Suppressor macrophage (primary cell): Measurements from ENCODE around the gene ZNF804A.

Source experiments
- DNase-seq, 4 experiments: peaks; one replicate each; pipeline ENCODE4 v3.0.0-alpha.2; 2020 to 2022

ZNF804A gene

GRCh38 chr2:184611361-184612085 lies 13.2 kb downstream of the ZNF804A start:
- DNase-seq = peak in 2 of 4 experiments; percentile 52 to 71

- peak in 2 of 4 experiments; percentile 14 to 24 for DNase-seq
Observed at GRCh38 chr2:184620367-184620766, 22.0 kb downstream of the ZNF804A start.

GRCh38 chr2:184624311-184624710 lies 26.0 kb downstream of the ZNF804A start:
- DNase-seq = no peak

DNA sequence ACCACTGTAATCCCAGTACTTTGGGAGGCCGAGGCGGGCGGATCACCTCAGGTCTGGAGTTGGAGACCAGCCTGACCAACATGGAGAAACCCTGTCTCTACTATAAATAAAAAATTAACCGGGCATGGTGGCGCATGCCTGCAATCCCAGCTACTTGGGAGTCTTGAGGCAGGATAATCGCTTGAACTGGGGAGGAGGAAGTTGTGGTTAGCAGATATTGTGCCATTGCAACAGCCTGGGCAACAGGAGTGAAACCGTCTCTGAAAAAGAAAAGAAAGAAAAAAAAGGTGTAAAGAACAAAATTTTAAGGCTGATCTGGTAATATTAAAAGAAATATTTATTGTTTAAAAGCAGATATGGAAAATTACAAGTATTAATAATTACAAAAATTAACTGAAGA lies 29.7 kb downstream of the ZNF804A start:
- peak; percentile 30 to 70 (median 58) for DNase-seq

DNA sequence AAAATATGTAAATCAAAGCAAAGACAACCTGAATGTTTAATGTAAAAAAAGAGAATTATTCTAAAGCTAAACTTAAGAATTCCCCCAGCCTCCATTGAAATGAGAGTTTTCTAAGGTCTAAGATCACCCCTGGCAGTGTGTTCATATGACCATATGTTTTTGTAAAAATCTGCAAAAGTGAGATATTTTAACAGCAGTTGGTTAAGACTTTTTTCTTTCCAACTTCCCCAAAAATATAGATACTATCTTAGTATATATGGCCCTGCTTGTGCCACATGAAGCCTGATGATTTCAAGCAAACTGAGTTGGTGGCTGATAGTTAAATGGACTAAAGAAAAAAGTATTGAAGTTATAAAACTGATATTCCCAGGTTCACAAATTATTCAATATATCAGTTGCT lies 35.4 kb downstream of the ZNF804A start:
- DNase-seq = peak in 2 of 4 experiments; percentile 9 to 33

DNA sequence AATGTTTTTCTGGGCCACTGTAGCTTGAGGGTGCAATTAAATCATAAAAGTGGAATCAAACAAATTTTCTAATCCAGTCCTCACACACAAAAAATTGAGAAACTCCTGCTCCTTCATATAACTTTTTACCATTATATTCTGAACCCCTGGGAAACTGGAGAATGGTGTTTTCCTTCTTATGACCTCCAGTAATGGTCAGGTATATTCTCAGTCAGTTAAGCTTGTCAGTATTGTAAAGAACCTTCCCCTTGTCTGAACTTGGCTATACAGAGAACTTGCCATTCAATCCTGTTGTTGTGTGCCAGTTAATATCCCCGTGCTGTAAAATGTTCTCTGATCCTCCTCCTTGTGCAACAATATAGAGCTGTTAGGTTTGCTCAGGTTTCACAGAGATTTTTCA lies 39.5 kb downstream of the ZNF804A start:
- DNase-seq = no peak

GRCh38 chr2:184644685-184645084 lies 46.4 kb downstream of the ZNF804A start:
- DNase-seq = no peak

- no peak for DNase-seq
Observed at GRCh38 chr2:184646177-184646576, 47.8 kb downstream of the ZNF804A start.

DNA sequence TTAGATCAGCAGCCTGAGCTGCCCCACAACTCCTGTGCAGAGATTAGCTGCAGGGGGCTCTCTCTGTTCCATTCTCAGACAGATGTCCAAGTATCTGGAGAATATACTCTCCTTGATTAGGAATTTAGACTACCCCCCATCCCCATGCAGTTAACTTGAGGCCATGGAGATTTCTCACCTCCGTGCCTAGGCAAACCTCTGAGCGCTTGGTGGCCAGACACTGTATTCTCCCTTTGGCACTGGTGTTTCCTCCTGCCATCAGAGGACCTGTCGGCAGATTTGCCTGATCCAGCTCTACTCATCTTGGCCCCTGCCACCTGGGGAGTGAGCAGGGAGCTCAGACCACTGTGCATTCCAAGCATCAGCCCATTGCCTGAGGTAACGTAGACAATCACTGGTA lies 48.3 kb downstream of the ZNF804A start:
- DNase-seq = no peak

GRCh38 chr2:184654945-184655344 lies 56.6 kb downstream of the ZNF804A start:
- no peak for DNase-seq

DNA sequence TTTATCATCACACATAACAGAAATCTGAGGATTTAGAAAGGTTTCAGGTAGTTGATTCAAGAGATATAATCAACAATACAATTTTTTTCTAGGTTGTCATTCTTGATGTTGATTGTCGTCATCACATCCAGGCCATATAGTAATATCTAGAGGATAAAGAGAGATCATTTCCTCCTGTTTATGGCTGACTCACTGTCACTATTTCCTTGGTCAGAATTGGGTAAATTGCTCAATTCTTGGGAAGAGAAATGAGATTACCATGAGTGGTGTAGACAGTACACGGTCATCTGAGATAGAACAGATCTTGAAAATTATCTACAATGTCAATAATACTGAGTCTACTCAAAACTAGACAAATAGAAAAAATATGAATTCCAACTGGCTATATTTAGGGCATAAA lies 78.8 kb downstream of the ZNF804A start:
- DNase-seq = peak in 2 of 4 experiments; percentile 21 to 31

GRCh38 chr2:184679219-184680018 lies 81.1 kb downstream of the ZNF804A start:
- DNase-seq = no peak

GRCh38 chr2:184680825-184681224 lies 82.5 kb downstream of the ZNF804A start:
- no peak for DNase-seq

DNA sequence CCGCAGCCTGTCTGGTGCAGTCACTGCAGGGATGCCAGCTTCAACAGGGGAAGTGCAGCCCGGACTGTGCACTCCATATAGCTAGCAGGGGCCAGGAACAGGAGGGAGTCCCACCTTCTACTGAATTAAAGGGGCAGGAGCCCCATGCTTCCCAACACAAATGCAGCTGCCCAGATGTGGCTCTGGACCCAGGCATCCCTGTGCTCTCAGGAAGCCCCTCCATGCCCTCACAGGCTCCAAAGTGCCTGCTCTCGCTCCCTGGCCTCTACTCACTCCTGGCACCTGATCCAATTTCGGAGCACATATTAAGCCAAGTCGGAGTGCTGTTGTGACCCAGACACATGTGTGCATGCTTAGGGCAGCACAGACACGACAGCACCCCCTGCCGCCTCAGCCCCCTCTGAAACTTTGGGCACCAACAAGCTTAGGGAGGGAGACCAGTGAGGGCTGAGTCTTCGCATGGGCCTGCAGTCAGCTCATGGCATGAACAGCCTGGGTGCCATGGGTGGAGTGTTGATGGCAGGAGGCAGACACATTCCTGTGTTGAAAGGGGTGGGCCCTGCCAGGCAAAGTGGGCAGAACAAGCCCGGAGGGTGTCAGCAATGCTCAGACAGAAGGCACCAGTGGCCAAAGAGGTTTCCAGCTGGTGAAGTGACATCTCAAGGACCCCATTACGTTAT lies 83.5 kb downstream of the ZNF804A start:
- no peak for DNase-seq

GRCh38 chr2:184683911-184684310 lies 85.6 kb downstream of the ZNF804A start:
- DNase-seq = peak in 1 of 4 experiments; percentile 5

GRCh38 chr2:184685999-184686841 lies 87.9 kb downstream of the ZNF804A start:
- DNase-seq = no peak

DNA sequence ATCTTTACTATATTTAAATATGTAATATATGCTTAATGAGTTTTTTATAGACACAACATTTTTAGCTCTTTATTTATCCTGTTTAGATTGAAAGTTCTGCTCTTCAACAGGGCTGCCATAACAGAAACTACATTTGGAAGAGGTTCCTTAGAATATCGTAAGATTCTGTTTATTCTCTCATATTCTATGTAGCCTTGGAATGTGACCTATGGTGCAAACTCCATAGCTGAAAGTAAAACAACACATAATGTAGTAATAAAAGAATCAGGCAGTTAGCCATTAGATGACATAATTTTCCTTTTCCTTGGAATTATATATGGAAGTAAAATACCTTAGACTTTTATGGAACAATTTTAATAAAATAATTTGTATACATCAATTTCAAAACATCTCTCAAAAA lies 91.3 kb downstream of the ZNF804A start:
- DNase-seq = no peak

- DNase-seq = no peak
Observed at GRCh38 chr2:184692141-184692734, 93.9 kb downstream of the ZNF804A start.

DNA sequence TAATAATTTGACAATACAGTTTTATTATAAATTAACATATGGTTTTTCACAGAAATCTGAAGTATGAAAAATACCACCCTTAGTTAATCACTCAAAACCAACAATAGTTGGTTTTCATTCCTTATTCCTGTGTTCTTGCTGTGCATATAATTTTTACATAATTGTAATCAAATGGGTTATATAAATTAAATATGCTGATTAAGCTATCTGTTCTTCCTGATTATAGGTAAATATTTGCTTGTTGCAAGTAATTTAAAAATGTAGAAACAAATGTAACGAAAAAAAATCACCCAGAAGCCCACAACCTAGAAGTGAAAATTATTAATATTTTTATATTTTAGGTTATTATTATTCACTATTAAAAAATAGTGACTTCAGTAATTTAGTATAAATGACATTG lies 98.3 kb downstream of the ZNF804A start:
- no peak for DNase-seq

- no peak for DNase-seq
Observed at GRCh38 chr2:184698476-184698875, 100.1 kb downstream of the ZNF804A start.

- DNase-seq = no peak
Observed at GRCh38 chr2:184721881-184722280, 123.6 kb downstream of the ZNF804A start.

DNA sequence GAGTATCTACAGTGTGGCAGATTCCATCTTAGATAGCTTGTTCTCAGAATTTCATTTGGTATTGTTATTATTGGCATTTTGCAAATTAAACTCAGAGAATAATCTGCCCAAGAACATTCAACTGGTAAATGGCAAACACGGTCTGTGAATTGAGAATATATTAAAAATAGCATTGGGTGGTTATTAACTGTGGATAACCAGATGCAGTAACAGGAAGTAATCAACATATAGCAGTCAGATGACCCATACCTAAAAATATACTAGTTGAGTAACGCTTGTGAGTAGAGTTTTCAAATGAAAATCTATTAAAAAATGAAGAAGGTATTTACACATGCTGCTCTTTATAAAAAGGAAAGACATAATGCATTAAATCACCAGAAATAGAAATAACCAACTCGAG lies 129.5 kb downstream of the ZNF804A start:
- peak in 2 of 4 experiments; percentile 3 to 11 for DNase-seq
